Uterus (tissue), 4 donors: ENCODE data around the gene RFPL3. TPM values are rescaled to one million over a fixed set of nuclear protein-coding genes. Genes with fewer than 3 reads are reported as not detected.

Experiments used
- DNase-seq, 2 donors: peaks; one replicate each; pipeline ENCODE4 v3.0.0-alpha.2; 2019 to 2020
- H3K27ac ChIP-seq, 2 donors: fragments of 200-600 bp; sonication (generic); 1 replicate in 1 of 2; 2 replicates in 1 of 2; pipeline ENCODE4 v1.5.1; 2016 to 2018
- H3K27me3 ChIP-seq, 2 donors: fragments of 200-600 bp; sonication (generic); one replicate each; pipeline ENCODE4 v1.5.1; 2018 to 2019; ENCODE audit warnings: control low read depth in 1 of 2
- H3K36me3 ChIP-seq, 2 donors: fragments of 200-600 bp; sonication (generic); one replicate each; pipeline ENCODE4 v1.5.1; 2019; ENCODE audit warnings: control low read depth in 1 of 2
- H3K4me1 ChIP-seq, 2 donors: fragments of 200-600 bp; sonication (generic); one replicate each; pipeline ENCODE4 v1.5.1; 2018 to 2019; ENCODE audit warnings: control low read depth in 1 of 2
- H3K4me3 ChIP-seq, 2 donors: fragments of 200-600 bp; sonication (generic); 1 replicate in 1 of 2; 2 replicates in 1 of 2; pipeline ENCODE4 v1.5.1; 2018 to 2019; ENCODE audit warnings: mild to moderate bottlenecking in 1 of 2
- H3K9me3 ChIP-seq, 2 donors: fragments of 200-600 bp; sonication (generic); one replicate each; pipeline ENCODE4 v1.5.1; 2019; ENCODE audit warnings: control low read depth in 1 of 2
- CTCF ChIP-seq, 4 experiments: fragments of 200-600 bp in 2 of 4; fragments of 450-650 bp in 2 of 4; sonication (generic) in 2 of 4; IDR thresholded peaks; one replicate each; pipeline ENCODE4 v1.5.1; 2016 to 2019; ENCODE audit warnings: antibody characterized with exemption in 4 of 4, mild to moderate bottlenecking in 2 of 4, moderate library complexity in 1 of 4
- POLR2A ChIP-seq, 2 donors: fragments of 450-650 bp; IDR thresholded peaks; one replicate each; pipeline ENCODE4 v1.6.1; 2016; ENCODE audit warnings: antibody characterized with exemption in 2 of 2, mild to moderate bottlenecking in 1 of 2, moderate library complexity in 1 of 2
- intact Hi-C: fragments of 100-400 bp; cut with DNase I; formaldehyde crosslinking; loops from one replicate; pipeline ENCODE4 v1.15.1; 2023; ENCODE audit warnings: low total_unique reads
- total RNA-seq, 4 donors: library from RNA; depleted of rRNA in 3 of 4; stranded (reverse); fragments of >200 nt in 3 of 4; gene quantifications; one replicate each; pipeline versions ENCODE4 v1.1.0 to v1.2.4, GENCODE V29; 2014 to 2023
- donor health status: DM: yes; HTN: yes; CAD: no.

The RFPL3 gene
- total RNA-seq, 4 donors from 2014 or later: not detected

DNA sequence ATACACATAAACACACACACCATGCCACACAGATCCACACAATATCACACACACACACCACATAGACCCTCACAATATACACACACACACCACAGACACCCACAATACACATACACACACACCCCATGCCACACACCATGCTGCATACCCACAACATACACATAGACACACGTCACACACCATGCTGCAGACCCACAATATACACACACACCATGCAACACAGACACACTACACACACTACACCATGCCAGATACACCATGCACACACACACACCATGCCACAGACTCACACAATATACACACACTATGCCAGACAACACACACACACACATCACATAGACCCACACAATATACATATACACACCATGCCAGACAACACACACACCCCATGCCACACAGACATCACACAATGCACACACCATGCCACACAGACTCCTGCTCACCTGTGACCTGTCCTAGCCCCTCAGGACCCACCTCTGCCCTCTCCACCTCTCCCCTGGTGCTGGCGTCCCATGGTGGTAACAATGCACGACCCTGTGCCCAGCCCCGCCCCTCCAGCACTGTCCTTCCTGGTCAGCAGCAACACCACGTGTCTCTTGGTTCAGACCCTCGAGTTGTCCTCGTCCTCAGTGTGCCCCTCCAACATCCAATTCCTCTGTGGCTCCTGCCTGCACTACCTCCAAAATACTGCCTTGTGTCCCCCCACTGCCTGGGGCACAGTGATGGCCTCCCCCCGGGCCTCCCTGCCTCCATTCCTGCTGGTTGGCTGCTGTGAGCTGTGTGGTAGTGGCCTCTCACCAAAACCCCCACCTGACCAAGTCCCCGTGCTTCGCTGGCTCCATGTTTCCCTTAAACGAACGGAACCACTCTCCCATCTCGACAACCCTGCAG is 23.7 kb upstream of the RFPL3 start:
- Histone ChIP-seq H3K27me3 (no peaks in the 10 kb centered on the region), H3K27ac (no peak overlapping the region), H3K4me1 (no peaks in the 10 kb centered on the region), H3K36me3 (no peaks in the 10 kb centered on the region), H3K4me3 (no peak overlapping the region), H3K9me3 (no peaks in the 10 kb centered on the region)
- TF ChIP-seq CTCF (IDR thresholded peaks at IDR 0.05): no peak
- DNase-seq: no peak
- intact Hi-C loops: no loop called here

- intact Hi-C loops: no loop called here
- DNase-seq: no peak
Measured at GRCh38 chr22:32334660-32335365, 22.9 kb upstream of the RFPL3 start.

GRCh38 chr22:32335471-32335870 is 22.2 kb upstream of the RFPL3 start:
- Histone ChIP-seq H3K4me1 (no peaks in the 10 kb centered on the region), H3K4me3 (no peak overlapping the region), H3K9me3 (no peaks in the 10 kb centered on the region), H3K27ac (no peak overlapping the region), H3K36me3 (no peaks in the 10 kb centered on the region), H3K27me3 (no peaks in the 10 kb centered on the region)
- intact Hi-C loops: no loop called here
- TF ChIP-seq CTCF (IDR thresholded peaks at IDR 0.05) (no peak), POLR2A (IDR thresholded peaks at IDR 0.05) (no peak)
- DNase-seq: no peak

More at GRCh38 chr22:32334660-32335365, 22.9 kb upstream of the RFPL3 start:
- Histone ChIP-seq H3K4me1 (no peaks in the 10 kb centered on the region), H3K9me3 (no peaks in the 10 kb centered on the region), H3K27me3 (no peaks in the 10 kb centered on the region), H3K4me3 (no peak overlapping the region), H3K36me3 (no peaks in the 10 kb centered on the region), H3K27ac (no peak overlapping the region)
- no peak for TF ChIP-seq POLR2A (IDR thresholded peaks at IDR 0.05)
- TF ChIP-seq CTCF (IDR thresholded peaks at IDR 0.05): no peak

DNA sequence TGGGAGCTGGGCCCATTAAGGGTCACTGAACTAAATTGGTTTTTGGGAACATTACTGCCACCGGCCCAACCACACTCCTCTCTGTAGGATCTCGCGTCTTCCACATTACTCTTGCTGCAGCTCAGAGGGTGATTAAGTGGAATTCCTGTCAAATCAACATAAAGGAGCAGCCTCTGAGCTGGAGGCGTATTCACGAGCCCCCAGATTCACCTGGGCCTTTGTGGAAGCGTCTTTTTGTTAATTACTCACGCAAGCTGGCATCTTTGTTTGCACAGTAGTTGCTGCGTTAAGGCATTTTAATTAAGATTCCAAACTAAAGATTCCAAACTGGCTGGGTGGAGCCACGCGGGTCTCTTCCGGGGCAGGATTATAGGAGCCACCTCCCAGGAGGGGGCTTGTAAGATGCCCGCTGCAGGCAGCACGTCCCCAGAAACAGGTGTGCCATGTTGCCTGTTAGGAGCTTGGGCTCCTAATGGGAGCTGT is 21.5 kb upstream of the RFPL3 start:
- no peak for DNase-seq
- H3K4me1 ChIP-seq: no peaks in the 10 kb centered on the region
- intact Hi-C loops: no loop called here
- no peaks in the 10 kb centered on the region for H3K27me3 ChIP-seq
- no peak for TF ChIP-seq CTCF (IDR thresholded peaks at IDR 0.05)
- no peak for TF ChIP-seq POLR2A (IDR thresholded peaks at IDR 0.05)
- H3K27ac ChIP-seq: peak overlapping the region in 1 of 2 donors; percentile 43
- H3K4me3 ChIP-seq: no peak overlapping the region
- no peaks in the 10 kb centered on the region for H3K9me3 ChIP-seq
- H3K36me3 ChIP-seq: no peaks in the 10 kb centered on the region
